ENCODE measurements around the gene AHNAK.

GRCh38 chr11:62595124-62595523, 48.5 kb upstream of the AHNAK start:
- TF ChIP-seq CTCF (IDR thresholded peaks at IDR 0.05) = no peak
- no peak for TF ChIP-seq POLR2AphosphoS2 (conservative IDR thresholded peaks at IDR 0.05; ENCODE audit: low read length)
- no peak for TF ChIP-seq CEBPB (IDR thresholded peaks at IDR 0.05)
- TF ChIP-seq CBX2 (IDR thresholded peaks at IDR 0.05; ENCODE audit: borderline replicate concordance, low read depth) = no peak
- TF ChIP-seq POLR2A (IDR thresholded peaks at IDR 0.05; ENCODE audit: low read length) = no peak
- TF ChIP-seq EHMT2 (IDR thresholded peaks at IDR 0.05; ENCODE audit: low read depth) = no peak
- TF ChIP-seq MYC (IDR thresholded peaks at IDR 0.05; ENCODE audit: borderline replicate concordance, low read length) = no peak
- no peak for TF ChIP-seq EP300 (IDR thresholded peaks at IDR 0.05)
- no peak for TF ChIP-seq JUNB (IDR thresholded peaks at IDR 0.05)
- no peak for TF ChIP-seq PHF8 (IDR thresholded peaks at IDR 0.05; ENCODE audit: borderline replicate concordance, low read depth)

Measured in A549 (cell line).